SK-N-SH (cell line): ENCODE measurements around the gene BIN2. TPM values are rescaled to one million over a fixed set of nuclear protein-coding genes. Genes with fewer than 3 reads are reported as not detected.

Source experiments
- CTCF ChIA-PET: fragments of 300-600, 350-600 bp; formaldehyde crosslinking; extraction: SDS; loops from one replicate; lab custom pipeline; 2021; lab: Yijun Ruan, JAX
- POLR2A ChIA-PET: fragments of 350-600 bp; sonication (Branson Sonifier 250); formaldehyde crosslinking; extraction: SDS; loops from one replicate; lab custom pipeline; 2020; ENCODE audit warnings: antibody characterized with exemption, inconsistent platforms; lab: Yijun Ruan, JAX
- DNase-seq: peaks from one replicate; pipeline ENCODE4 v3.0.0; 2012
- H2AFZ ChIP-seq: fragments of 200-600 bp; sonication (generic); 2 replicates; pipeline ENCODE4 v1.8.1; 2016; ENCODE audit warnings: antibody characterized with exemption, mild to moderate bottlenecking, low read depth
- H3F3A ChIP-seq: fragments of 200-600 bp; sonication (generic); replicated peaks from 2 replicates; pipeline ENCODE3; 2016; ENCODE audit warnings: antibody characterized with exemption, mild to moderate bottlenecking; ENCODE audit not compliant: insufficient read depth
- H3K27ac ChIP-seq, 2 experiments: fragments of 200-500 bp in 1 of 2; fragments of 200-600 bp in 1 of 2; sonication (Bioruptor generic) in 1 of 2; sonication (generic), shearing (Covaris generic) in 1 of 2; 2 replicates each; pipeline versions ENCODE4 v1.5.1 to v1.6.1; 2014 to 2016; ENCODE audit warnings: low read depth in 2 of 2, inconsistent platforms in 1 of 2, low read length in 1 of 2, mild to moderate bottlenecking in 1 of 2, mixed read lengths in 1 of 2
- H3K27me3 ChIP-seq: fragments of 200-600 bp; sonication (generic), shearing (Covaris generic); 2 replicates; pipeline ENCODE4 v1.6.1; 2016; ENCODE audit warnings: mixed run types; ENCODE audit not compliant: insufficient read depth
- H3K36me3 ChIP-seq, 2 experiments: fragments of 200-500 bp in 1 of 2; fragments of 200-600 bp in 1 of 2; sonication (Bioruptor generic) in 1 of 2; sonication (generic) in 1 of 2; replicated peaks in 1 of 2; 2 replicates each; pipeline versions ENCODE3 to v1.5.1; 2014 to 2016; ENCODE audit warnings: low read length in 1 of 2, mild to moderate bottlenecking in 1 of 2; ENCODE audit not compliant: insufficient read depth in 2 of 2, control insufficient read depth in 1 of 2
- H3K4me1 ChIP-seq, 2 experiments: fragments of 200-500 bp in 1 of 2; fragments of 200-600 bp in 1 of 2; sonication (Bioruptor generic) in 1 of 2; sonication (generic), shearing (Covaris generic) in 1 of 2; 2 replicates each; pipeline versions ENCODE4 v1.5.1 to v1.6.1; 2014 to 2016; ENCODE audit warnings: low read depth in 1 of 2, low read length in 1 of 2, mixed run types in 1 of 2; ENCODE audit not compliant: insufficient read depth in 2 of 2, control insufficient read depth in 1 of 2
- H3K4me2 ChIP-seq: fragments of 200-600 bp; sonication (generic), shearing (Covaris generic); 2 replicates; pipeline ENCODE4 v1.6.1; 2017; ENCODE audit warnings: mixed run types
- H3K4me3 ChIP-seq, 2 experiments: fragments of 200-500 bp in 1 of 2; fragments of 200-600 bp in 1 of 2; sonication (Bioruptor generic) in 1 of 2; sonication (generic), shearing (Covaris generic) in 1 of 2; 2 replicates each; pipeline versions ENCODE4 v1.5.1 to v1.8.1; 2014 to 2016; ENCODE audit warnings: low read depth in 2 of 2, inconsistent platforms in 1 of 2, low read length in 1 of 2, mild to moderate bottlenecking in 1 of 2, mixed read lengths in 1 of 2, moderate library complexity in 1 of 2
- H3K79me2 ChIP-seq: fragments of 200-600 bp; sonication (generic); 2 replicates; pipeline ENCODE4 v1.8.1; 2017; ENCODE audit warnings: mild to moderate bottlenecking; ENCODE audit not compliant: insufficient read depth
- H3K9ac ChIP-seq: fragments of 200-600 bp; sonication (generic); 2 replicates; pipeline ENCODE4 v1.6.1; 2017; ENCODE audit warnings: mixed run types
- H3K9me2 ChIP-seq: fragments of 200-600 bp; sonication (generic); 2 replicates; pipeline ENCODE4 v1.6.1; 2017; ENCODE audit warnings: mixed run types
- H3K9me3 ChIP-seq: fragments of 200-600 bp; sonication (generic); 2 replicates; pipeline ENCODE4 v1.6.1; 2017; ENCODE audit warnings: mixed run types, mild to moderate bottlenecking, moderate library complexity
- H4K20me1 ChIP-seq: fragments of 200-600 bp; sonication (generic); 2 replicates; pipeline ENCODE4 v1.6.1; 2017; ENCODE audit warnings: mild to moderate bottlenecking, mixed run types; ENCODE audit not compliant: insufficient read depth
- CTCF ChIP-seq: fragments of 200-600 bp; sonication (generic); IDR thresholded peaks from 2 replicates; pipeline ENCODE4 v1.6.1; 2017; ENCODE audit warnings: antibody characterized with exemption, mild to moderate bottlenecking, moderate library complexity
- EZH2phosphoT487 ChIP-seq: fragments of 200-600 bp; sonication (generic); IDR thresholded peaks from 2 replicates; pipeline ENCODE4 v1.6.1; 2017; ENCODE audit warnings: low read depth, mixed run types, mild to moderate bottlenecking, antibody characterized with exemption, moderate library complexity, borderline replicate concordance
- FOSL2 ChIP-seq: IDR thresholded peaks from 2 replicates; pipeline ENCODE4 v1.4.0; 2012; ENCODE audit warnings: low read depth, mild to moderate bottlenecking, moderate library complexity, borderline replicate concordance
- MAX ChIP-seq: IDR thresholded peaks from 2 replicates; pipeline ENCODE4 v1.4.0; 2012; ENCODE audit warnings: low read depth
- MEF2A ChIP-seq: IDR thresholded peaks from 2 replicates; pipeline ENCODE4 v1.4.0; 2012; ENCODE audit warnings: low read depth, borderline replicate concordance
- NRF1 ChIP-seq: IDR thresholded peaks from 2 replicates; pipeline ENCODE4 v1.6.1; 2012; ENCODE audit warnings: low read depth, mild to moderate bottlenecking, low read length
- RAD21 ChIP-seq: IDR thresholded peaks from 2 replicates; pipeline ENCODE4 v1.6.1; 2012; ENCODE audit warnings: mild to moderate bottlenecking, low read length
- REST ChIP-seq: IDR thresholded peaks from 2 replicates; pipeline ENCODE4 v1.6.1; 2012; ENCODE audit warnings: mild to moderate bottlenecking, low read depth, low read length, moderate library complexity
- TAF1 ChIP-seq: IDR thresholded peaks from 2 replicates; pipeline ENCODE4 v1.6.1; 2012; ENCODE audit warnings: low read depth, mild to moderate bottlenecking, low read length, moderate library complexity, borderline replicate concordance
- WGBS: methylation state at CpG from one replicate; pipeline ENCODE4 v1.1.6; 2017; ENCODE audit warnings: low lambda C conversion rate; 5-methylcytosine and 5-hydroxymethylcytosine counted together
- polyA plus RNA-seq, 3 experiments: library from polyadenylated mRNA; depleted of rRNA; stranded (reverse); fragments of >200 nt; gene quantifications; 2 replicates each; pipeline ENCODE4 v1.2.3, GENCODE V29; 2012

The BIN2 gene
- polyA plus RNA-seq, 1 of the 3 experiments (the other 2 are of a cell fraction) = not detected

- Histone ChIP-seq H3F3A (no peaks in the 10 kb centered on the region), H3K4me3 (no peak overlapping the region), H3K9me2 (no peaks in the 10 kb centered on the region), H3K27ac (no peak overlapping the region), H3K79me2 (no peaks in the 10 kb centered on the region), H3K9me3 (no peaks in the 10 kb centered on the region), H2AFZ (no peak overlapping the region), H3K27me3 (no peaks in the 10 kb centered on the region), H3K9ac (no peak overlapping the region), H4K20me1 (no peaks in the 10 kb centered on the region), H3K36me3 (no peaks in the 10 kb centered on the region), H3K4me1 (no peaks in the 10 kb centered on the region; a peak in 1 of 4 replicates), H3K4me2 (no peak overlapping the region)
- peak; percentile 38 for DNase-seq
- ChIA-PET CTCF (interaction anchor here (1.6 to 8.1 kb wide), 3 partner anchors 10 to 83 kb away, joined by 5 to 65 read pairs (median 6); no protein-coding TSS in a partner anchor), POLR2A (no interaction called here)
- 60% methylated on average over 11 of the region's 11 CpGs for WGBS
- peak; percentile 58 for TF ChIP-seq CTCF
- no peak for TF ChIP-seq NRF1
- peak; percentile 62 for TF ChIP-seq RAD21
These were observed 28.0 kb upstream of the BIN2 start for GRCh38 chr12:51351913-51352532.

- no peak overlapping the region for H3K27ac ChIP-seq
- 87% methylated on average over 5 of the region's 5 CpGs for WGBS
These were observed 25.1 kb upstream of the BIN2 start for GRCh38 chr12:51349026-51349425.

More at GRCh38 chr12:51349026-51349425, 25.1 kb upstream of the BIN2 start:
- no peaks in the 10 kb centered on the region for H3F3A ChIP-seq
- TF ChIP-seq MEF2A (no peak), TAF1 (no peak), MAX (no peak), FOSL2 (no peak), REST (no peak), EZH2phosphoT487 (no peak)
- H3K9me2 ChIP-seq = no peaks in the 10 kb centered on the region
- no peaks in the 10 kb centered on the region for H3K27me3 ChIP-seq
- no peaks in the 10 kb centered on the region for H3K79me2 ChIP-seq
- peaks cover 4 to 6% of the 10 kb centered on the region in 2 experiments; a peak in 1 of 4 replicates for H3K4me1 ChIP-seq
- H3K4me3 ChIP-seq = no peak overlapping the region
- H2AFZ ChIP-seq = no peak overlapping the region
- POLR2A ChIA-PET = no interaction called here
- H4K20me1 ChIP-seq = no peaks in the 10 kb centered on the region
- CTCF ChIA-PET = interaction anchor here (1.5 to 8.1 kb wide), 2 partner anchors 8 to 40 kb away, joined by 3 to 65 read pairs; no protein-coding TSS in a partner anchor
- no peak overlapping the region for H3K4me2 ChIP-seq
- H3K9me3 ChIP-seq = no peaks in the 10 kb centered on the region
- H3K36me3 ChIP-seq = no peaks in the 10 kb centered on the region
- H3K9ac ChIP-seq = no peak overlapping the region
- no peak for DNase-seq
